Activated T-helper 9 cell treated with anti-CD3 and anti-CD28 coated beads, Interleukin-2, amount 50 U/mL, for 16 hours (primary cell): ENCODE measurements around the gene KCNQ4.

ENCODE experiments used
- DNase-seq: peaks from one replicate; pipeline ENCODE4 v3.0.0-alpha.2; 2020; ENCODE audit warnings: low read depth

The KCNQ4 gene

GRCh38 chr1:40820251-40820797 is 36.7 kb downstream of the KCNQ4 start:
- no peak for DNase-seq

GRCh38 chr1:40820911-40821693 is 37.5 kb downstream of the KCNQ4 start:
- DNase-seq = no peak

- DNase-seq = no peak
These were observed 39.3 kb downstream of the KCNQ4 start for GRCh38 chr1:40822890-40823289.

GRCh38 chr1:40823345-40823744 is 39.8 kb downstream of the KCNQ4 start:
- DNase-seq = no peak

- no peak for DNase-seq
These were observed 40.4 kb downstream of the KCNQ4 start for GRCh38 chr1:40823983-40824382.

- DNase-seq = no peak
These were observed 41.2 kb downstream of the KCNQ4 start for GRCh38 chr1:40824591-40825434.

GRCh38 chr1:40825435-40825788 is 41.8 kb downstream of the KCNQ4 start:
- no peak for DNase-seq

- DNase-seq = no peak
These were observed 42.4 kb downstream of the KCNQ4 start for GRCh38 chr1:40825996-40826395.

GRCh38 chr1:40829631-40830245 is 46.2 kb downstream of the KCNQ4 start:
- DNase-seq = no peak

- DNase-seq = no peak
These were observed 46.9 kb downstream of the KCNQ4 start for GRCh38 chr1:40830419-40830943.

GRCh38 chr1:40831001-40831732 is 47.6 kb downstream of the KCNQ4 start:
- no peak for DNase-seq

GRCh38 chr1:40833979-40834378 is 50.4 kb downstream of the KCNQ4 start:
- DNase-seq = no peak

GRCh38 chr1:40834968-40835545 is 51.5 kb downstream of the KCNQ4 start:
- DNase-seq = no peak

GRCh38 chr1:40836283-40836682 is 52.7 kb downstream of the KCNQ4 start:
- DNase-seq = no peak

- DNase-seq = no peak
These were observed 54.0 kb downstream of the KCNQ4 start for GRCh38 chr1:40837601-40838000.

- no peak for DNase-seq
These were observed 54.7 kb downstream of the KCNQ4 start for GRCh38 chr1:40838045-40838979.

GRCh38 chr1:40838980-40839942 is 55.7 kb downstream of the KCNQ4 start:
- no peak for DNase-seq

- no peak for DNase-seq
These were observed 56.4 kb downstream of the KCNQ4 start for GRCh38 chr1:40839943-40840335.
